Endothelial cell of umbilical vein (primary cell): Measurements from ENCODE around the gene ADORA2A.

ENCODE experiments used
- CTCF ChIP-seq, 2 donors: IDR thresholded peaks; 1 replicate in 1 of 2; 2 replicates in 1 of 2; pipeline ENCODE4 v1.5.1; 2011; ENCODE audit warnings: low read length in 2 of 2, mild to moderate bottlenecking in 2 of 2, moderate library complexity in 2 of 2, control low read depth in 1 of 2, inconsistent platforms in 1 of 2, low read depth in 1 of 2; ENCODE audit not compliant: insufficient read depth in 1 of 2; ENCODE audit errors: extremely low read depth in 1 of 2
- POLR2A ChIP-seq: IDR thresholded peaks from 2 replicates; pipeline ENCODE4 v1.6.1; 2012; ENCODE audit warnings: low read depth, mild to moderate bottlenecking, control low read depth, low read length
- POLR2AphosphoS5 ChIP-seq: IDR thresholded peaks from 2 replicates; pipeline ENCODE4 v1.6.1; 2012; ENCODE audit warnings: low read depth, mild to moderate bottlenecking, control low read depth, low read length, moderate library complexity; ENCODE audit not compliant: insufficient read depth

GRCh38 chr22:24430431-24431308 is 3.3 kb downstream of the ADORA2A start:
- no peak for TF ChIP-seq POLR2A
- no peak for TF ChIP-seq POLR2AphosphoS5
- no peak for TF ChIP-seq CTCF (IDR thresholded peaks at IDR 0.05; ENCODE audit: extremely low read depth in 1 of 2, insufficient read depth in 1 of 2, low read depth in 1 of 2, low read length in 2 of 2)
